ENCODE measurements around the gene PCDH17. TPM values are rescaled to one million over a fixed set of nuclear protein-coding genes. Genes with fewer than 3 reads are reported as not detected.

Gene PCDH17
- total and polyA plus RNA-seq, 10 donors = 2.7 to 240 (median 178) TPM

DNA sequence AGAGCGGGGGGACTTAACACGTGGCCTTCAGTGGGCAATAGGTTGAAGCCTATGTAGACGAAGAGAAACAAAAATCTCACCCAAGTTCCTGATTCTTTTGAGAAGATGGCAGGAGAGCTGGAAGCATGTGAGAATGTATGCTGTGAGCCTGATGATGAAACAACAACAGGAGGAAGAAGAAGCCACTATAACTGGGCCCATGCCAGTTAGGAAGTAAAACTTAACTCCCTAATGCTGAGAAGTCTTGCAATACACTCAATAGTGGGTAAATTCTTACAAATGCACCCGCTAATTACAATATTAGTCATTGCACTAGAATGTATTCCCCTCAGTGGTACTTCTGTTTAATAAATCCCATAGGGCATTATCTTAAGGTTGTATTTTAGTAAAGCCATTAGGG, 9.1 kb downstream of the PCDH17 start:
- TF ChIP-seq POLR2AphosphoS5 (IDR thresholded peaks at IDR 0.05) = no peak
- TF ChIP-seq, protein P1, sequence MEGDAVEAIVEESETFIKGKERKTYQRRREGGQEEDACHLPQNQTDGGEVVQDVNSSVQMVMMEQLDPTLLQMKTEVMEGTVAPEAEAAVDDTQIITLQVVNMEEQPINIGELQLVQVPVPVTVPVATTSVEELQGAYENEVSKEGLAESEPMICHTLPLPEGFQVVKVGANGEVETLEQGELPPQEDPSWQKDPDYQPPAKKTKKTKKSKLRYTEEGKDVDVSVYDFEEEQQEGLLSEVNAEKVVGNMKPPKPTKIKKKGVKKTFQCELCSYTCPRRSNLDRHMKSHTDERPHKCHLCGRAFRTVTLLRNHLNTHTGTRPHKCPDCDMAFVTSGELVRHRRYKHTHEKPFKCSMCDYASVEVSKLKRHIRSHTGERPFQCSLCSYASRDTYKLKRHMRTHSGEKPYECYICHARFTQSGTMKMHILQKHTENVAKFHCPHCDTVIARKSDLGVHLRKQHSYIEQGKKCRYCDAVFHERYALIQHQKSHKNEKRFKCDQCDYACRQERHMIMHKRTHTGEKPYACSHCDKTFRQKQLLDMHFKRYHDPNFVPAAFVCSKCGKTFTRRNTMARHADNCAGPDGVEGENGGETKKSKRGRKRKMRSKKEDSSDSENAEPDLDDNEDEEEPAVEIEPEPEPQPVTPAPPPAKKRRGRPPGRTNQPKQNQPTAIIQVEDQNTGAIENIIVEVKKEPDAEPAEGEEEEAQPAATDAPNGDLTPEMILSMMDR (IDR thresholded peaks at IDR 0.05 in 8 of 11, conservative IDR thresholded peaks at IDR 0.05 in 3 of 11) = no peak
- TF ChIP-seq POLR2A (IDR thresholded peaks at IDR 0.05) = no peak
- DNase-seq = no peak
- H3K27ac ChIP-seq = peak overlapping the region in 1 of 8 donors; percentile 4
- H3K36me3 ChIP-seq = no peaks in the 10 kb centered on the region
- peak overlapping the region in 5 of 8 donors; percentile 7 to 75 (median 64) for H3K4me3 ChIP-seq
- 49 to 80% (median 61%) methylated on average over 4 of the region's 4 CpGs for WGBS, 5 donors
- no peaks in the 10 kb centered on the region for H3K4me1 ChIP-seq
- intact Hi-C loops (cut with DNase I; ENCODE audit: low total_unique reads) = no loop called here
- H3K9me3 ChIP-seq = no peaks in the 10 kb centered on the region
- H3K27me3 ChIP-seq (replicated peaks in 1 of 7) = no peaks in the 10 kb centered on the region

DNA sequence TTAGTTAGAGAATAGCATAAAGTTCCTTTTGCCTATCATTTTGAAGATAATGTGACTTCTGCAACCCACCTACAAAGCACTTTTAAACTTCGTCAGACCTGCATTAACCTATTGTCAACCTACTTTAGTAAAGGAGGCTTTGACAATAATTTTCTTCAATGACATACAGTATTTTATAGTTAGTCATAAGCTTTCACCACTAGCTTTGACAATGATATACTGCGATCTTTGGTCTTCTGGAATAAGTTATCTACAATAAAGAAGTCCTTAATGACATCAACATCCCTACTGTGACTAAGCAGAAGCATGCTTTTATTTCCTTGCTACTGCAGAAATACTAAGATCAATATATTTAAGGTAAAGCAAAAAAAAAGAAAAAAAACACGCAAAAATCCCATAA, 9.5 kb downstream of the PCDH17 start:
- TF ChIP-seq POLR2A (IDR thresholded peaks at IDR 0.05) = no peak
- no peak for TF ChIP-seq POLR2AphosphoS5 (IDR thresholded peaks at IDR 0.05)
- TF ChIP-seq, protein P1 (IDR thresholded peaks at IDR 0.05 in 8 of 11, conservative IDR thresholded peaks at IDR 0.05 in 3 of 11) = no peak
- Histone ChIP-seq H3K27me3 (replicated peaks in 1 of 7) (no peaks in the 10 kb centered on the region), H3K4me1 (no peaks in the 10 kb centered on the region), H3K27ac (peak overlapping the region in 1 of 8 donors; percentile 4), H3K36me3 (no peaks in the 10 kb centered on the region), H3K4me3 (peak overlapping the region in 6 of 8 donors; percentile 2 to 75 (median 38)), H3K9me3 (no peaks in the 10 kb centered on the region)
- WGBS, 5 donors = 55 to 63% (median 58%) methylated on average over 3 of the region's 3 CpGs
- intact Hi-C loops (cut with DNase I; ENCODE audit: low total_unique reads) = no loop called here
- DNase-seq = no peak

DNA sequence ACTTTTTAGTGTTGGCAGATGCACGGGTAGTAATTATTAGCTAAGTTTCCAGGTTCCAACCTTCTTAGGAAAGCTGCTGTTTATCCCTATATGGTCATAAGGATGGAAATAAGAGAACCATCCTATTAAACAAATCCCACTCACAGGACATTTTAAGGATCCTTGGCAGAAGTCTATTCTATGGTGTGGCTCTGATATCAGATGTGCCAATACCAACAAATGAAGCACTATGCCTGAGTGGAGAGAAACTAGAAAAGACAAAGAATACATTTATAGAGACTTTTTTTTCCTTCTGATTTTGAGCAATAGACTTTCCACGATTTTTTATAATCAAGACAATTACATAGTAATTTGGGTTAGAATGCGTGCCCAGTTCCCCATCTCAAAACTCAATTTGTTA, 12.6 kb downstream of the PCDH17 start:
- Histone ChIP-seq H3K4me1 (no peaks in the 10 kb centered on the region), H3K9me3 (no peaks in the 10 kb centered on the region), H3K36me3 (no peaks in the 10 kb centered on the region), H3K27ac (no peak overlapping the region), H3K27me3 (replicated peaks in 1 of 7) (no peaks in the 10 kb centered on the region), H3K4me3 (peak overlapping the region in 4 of 8 donors; percentile 1 to 34 (median 12))
- intact Hi-C loops (cut with DNase I; ENCODE audit: low total_unique reads) = no loop called here
- WGBS, 5 donors = 62 to 87% (median 75%) methylated on average over 3 of the region's 3 CpGs
- TF ChIP-seq, protein P1 (IDR thresholded peaks at IDR 0.05 in 8 of 11, conservative IDR thresholded peaks at IDR 0.05 in 3 of 11) = no peak
- no peak for TF ChIP-seq POLR2A (IDR thresholded peaks at IDR 0.05)
- no peak for TF ChIP-seq POLR2AphosphoS5 (IDR thresholded peaks at IDR 0.05)
- DNase-seq = no peak

DNA sequence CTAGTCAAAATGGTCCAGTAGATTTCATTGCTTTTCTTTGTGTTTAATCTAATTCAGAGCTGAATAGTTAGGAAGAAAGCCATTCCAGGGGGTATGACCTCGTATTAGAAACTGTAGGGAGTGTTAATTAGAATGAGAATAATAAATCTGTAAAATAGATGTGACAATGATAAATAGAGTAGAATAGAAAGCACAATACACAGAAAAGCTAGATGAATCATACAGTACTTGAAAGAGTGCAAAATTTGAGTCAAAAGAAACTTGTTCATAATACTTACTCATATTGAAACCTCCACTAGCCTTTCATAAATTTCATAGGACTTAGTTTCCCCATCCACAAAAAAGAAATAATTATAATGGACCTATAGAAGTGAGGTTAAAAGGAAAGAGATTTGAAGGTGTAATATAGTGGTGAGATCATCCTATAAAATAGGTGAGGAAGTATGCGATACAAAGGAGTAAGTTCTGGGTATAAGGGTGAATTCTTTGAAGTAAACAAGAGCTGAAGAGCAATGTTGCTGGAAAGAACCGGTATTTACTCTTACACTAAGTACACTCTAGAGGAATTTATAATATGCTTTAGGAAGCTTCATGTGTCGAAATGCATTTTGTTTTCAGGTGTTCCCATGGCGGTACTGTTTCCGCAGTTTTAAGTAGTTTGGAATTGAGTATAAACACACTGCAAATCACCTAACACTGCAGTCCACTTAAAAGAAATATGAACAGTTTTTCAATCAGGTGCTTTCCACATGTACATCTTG, 21.9 kb downstream of the PCDH17 start:
- H3K27ac ChIP-seq = no peak overlapping the region
- no peaks in the 10 kb centered on the region for H3K36me3 ChIP-seq
- 82 to 93% (median 85%) methylated on average over 6 of the region's 6 CpGs for WGBS, 5 donors
- TF ChIP-seq, protein P1 (IDR thresholded peaks at IDR 0.05 in 8 of 11, conservative IDR thresholded peaks at IDR 0.05 in 3 of 11) = no peak
- no peak for TF ChIP-seq POLR2A (IDR thresholded peaks at IDR 0.05)
- TF ChIP-seq POLR2AphosphoS5 (IDR thresholded peaks at IDR 0.05) = no peak
- H3K27me3 ChIP-seq (replicated peaks in 1 of 7) = no peaks in the 10 kb centered on the region
- H3K4me3 ChIP-seq = no peak overlapping the region
- H3K4me1 ChIP-seq = no peaks in the 10 kb centered on the region
- no peaks in the 10 kb centered on the region for H3K9me3 ChIP-seq
- DNase-seq = no peak
- intact Hi-C loops (cut with DNase I; ENCODE audit: low total_unique reads) = no loop called here

Measured in spleen (tissue), 11 donors.